ENCODE data around the gene GVQW3.

GVQW3 gene

GRCh38 chr11:76380977-76381719 is at the start of gene GVQW3, which contains the start of gene THAP12 (continued):
- TF ChIP-seq CTCF (tag by site-specific recombination; IDR thresholded peaks at IDR 0.05) (peak; percentile 91), HOXD13 (CRISPR knock-in tag; IDR thresholded peaks at IDR 0.05; ENCODE audit: borderline replicate concordance) (no peak), ZNF449 (tag by site-specific recombination; IDR thresholded peaks at IDR 0.05) (no peak), ZNF621 (tag by site-specific recombination; IDR thresholded peaks at IDR 0.05) (no peak), ZNF169 (tag by site-specific recombination; IDR thresholded peaks at IDR 0.05) (no peak), ZNF629 (tag by site-specific recombination; IDR thresholded peaks at IDR 0.05) (peak; percentile 53; the same call in 1 of the 2 replicates), ZNF280D (tag by site-specific recombination; IDR thresholded peaks at IDR 0.05) (no peak), ZNF302 (tag by site-specific recombination; IDR thresholded peaks at IDR 0.05; ENCODE audit: low read depth) (no peak), ZNF701 (tag by site-specific recombination; IDR thresholded peaks at IDR 0.05) (no peak), TSHZ1 (tag by site-specific recombination; IDR thresholded peaks at IDR 0.05; ENCODE audit: borderline replicate concordance) (no peak), ZNF292 (tag by site-specific recombination; IDR thresholded peaks at IDR 0.05; ENCODE audit: borderline replicate concordance, low read depth) (no peak), ZNF140 (tag by site-specific recombination; IDR thresholded peaks at IDR 0.05) (no peak), ZNF555 (tag by site-specific recombination; conservative IDR thresholded peaks at IDR 0.05) (no peak), ZNF18 (tag by site-specific recombination; IDR thresholded peaks at IDR 0.05) (no peak), ZFP37 (tag by site-specific recombination; IDR thresholded peaks at IDR 0.05) (no peak), ZNF692 (tag by site-specific recombination; IDR thresholded peaks at IDR 0.05) (peak; percentile 55; the same call in 1 of the 2 replicates), ZNF768 (tag by site-specific recombination; IDR thresholded peaks at IDR 0.05) (no peak), ZNF600 (tag by site-specific recombination; IDR thresholded peaks at IDR 0.05) (0 out of 2 replicates have a peak, but pooled peaks have one; percentile 14), ZNF148 (tag by site-specific recombination; IDR thresholded peaks at IDR 0.05; ENCODE audit: borderline replicate concordance) (no peak), YY1 (tag by site-specific recombination; IDR thresholded peaks at IDR 0.05) (no peak), KLF7 (tag by site-specific recombination; IDR thresholded peaks at IDR 0.05; ENCODE audit: borderline replicate concordance) (peak; percentile 88), ZNF341 (tag by site-specific recombination; IDR thresholded peaks at IDR 0.05; ENCODE audit: low read depth) (peak; percentile 72)
